IPS-NIHi7 (cell line): ENCODE data around the gene SDHAF1.

Source experiments
- DNase-seq: peaks from one replicate; pipeline ENCODE4 v3.0.0; 2012; ENCODE audit warnings: mixed read lengths; ENCODE audit errors: extremely low spot score

Gene SDHAF1

DNA sequence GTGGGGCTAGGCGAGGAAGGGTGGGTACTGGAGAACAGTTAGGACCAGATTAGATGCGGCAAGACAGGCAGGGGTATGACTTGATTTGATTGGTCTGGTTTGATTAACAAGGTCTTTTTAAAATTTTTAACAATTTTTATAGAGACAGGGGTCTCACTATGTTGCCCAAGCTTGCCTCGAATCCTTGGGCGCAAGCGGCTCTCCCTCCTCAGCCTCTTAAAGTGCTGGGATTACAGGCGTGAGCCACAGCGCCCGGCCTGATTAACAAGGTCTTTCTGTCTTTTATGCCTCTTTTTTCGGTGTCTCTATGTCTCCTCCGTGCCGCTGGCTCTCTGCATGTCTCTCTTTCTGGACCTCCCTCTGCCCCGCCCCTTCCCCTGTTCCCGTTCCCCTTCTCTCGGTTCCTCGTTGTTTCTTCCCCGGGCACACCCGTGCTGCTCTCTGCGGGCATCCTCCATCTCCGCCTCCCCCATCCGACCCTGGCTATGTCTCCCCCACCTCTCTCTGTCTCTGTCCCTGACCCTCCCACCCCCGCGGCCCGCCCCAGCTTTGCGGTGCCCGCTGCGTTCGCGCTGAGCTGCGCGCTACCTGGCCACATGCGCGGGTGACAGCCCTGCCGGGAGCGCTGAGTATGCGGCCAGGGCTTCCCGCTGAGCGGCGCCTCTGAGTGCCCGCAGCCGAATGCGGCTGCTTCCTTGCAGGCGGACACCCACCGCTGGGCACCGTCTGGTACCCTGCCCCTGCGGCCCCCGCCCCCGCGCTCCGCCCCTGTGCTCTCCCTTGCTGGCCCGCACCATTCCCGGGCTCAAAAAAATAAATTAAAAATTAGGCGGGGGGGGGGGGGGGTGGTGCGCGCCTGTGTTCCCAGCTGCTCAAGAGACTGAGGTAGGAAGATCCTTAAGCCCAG, 8.1 kb upstream of the SDHAF1 start:
- peak; percentile 75 for DNase-seq

GRCh38 chr19:35987571-35987896, 7.5 kb upstream of the SDHAF1 start:
- no peak for DNase-seq

GRCh38 chr19:35988824-35989223, 6.2 kb upstream of the SDHAF1 start:
- DNase-seq = no peak

GRCh38 chr19:35990156-35990555, 4.8 kb upstream of the SDHAF1 start:
- DNase-seq = no peak

DNA sequence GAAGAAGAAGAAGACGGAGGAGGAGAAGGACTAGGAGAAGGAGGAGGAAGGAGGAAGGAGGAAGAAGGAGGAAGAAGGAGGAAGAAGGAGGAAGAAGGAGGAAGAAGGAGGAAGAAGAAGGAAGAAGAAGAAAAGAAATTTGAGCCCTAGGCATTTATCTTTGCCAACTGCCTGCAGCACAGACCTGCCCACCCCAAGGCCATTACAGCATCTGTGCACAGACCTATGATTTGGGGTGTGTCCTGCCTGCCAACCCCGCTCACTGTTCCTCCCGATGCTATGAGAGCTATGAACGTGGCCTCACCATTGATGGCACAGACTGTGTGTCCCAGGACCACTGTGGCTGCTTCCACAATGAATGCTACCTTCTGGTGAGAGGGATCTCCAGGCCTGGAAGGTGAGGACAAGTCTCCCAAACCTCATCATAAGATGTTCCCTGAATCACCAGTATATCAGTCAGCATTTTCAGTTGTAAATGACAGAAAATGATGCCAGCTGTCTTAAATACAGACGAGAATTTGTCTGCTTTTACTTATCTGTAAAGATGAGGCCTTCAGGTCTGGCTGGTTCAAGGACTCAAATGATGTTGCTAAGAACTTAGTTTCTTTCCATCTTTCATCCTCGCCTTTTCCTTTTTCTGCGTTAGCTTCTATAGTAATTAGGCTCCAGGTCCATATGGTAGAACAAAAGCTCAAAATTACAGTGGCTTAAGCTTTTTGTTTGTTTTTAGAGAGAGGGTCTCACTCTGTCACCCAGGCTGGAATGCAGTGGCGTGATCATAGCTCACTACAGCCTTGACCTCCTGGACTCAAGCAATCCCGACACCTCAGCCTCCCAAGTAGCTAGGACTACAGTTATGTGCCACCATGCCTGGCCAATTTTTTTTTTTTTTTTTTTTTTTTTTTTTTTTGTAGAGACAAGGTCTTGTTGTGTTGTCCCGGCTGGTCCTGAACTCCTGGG, 3.9 kb upstream of the SDHAF1 start:
- DNase-seq = no peak

DNA sequence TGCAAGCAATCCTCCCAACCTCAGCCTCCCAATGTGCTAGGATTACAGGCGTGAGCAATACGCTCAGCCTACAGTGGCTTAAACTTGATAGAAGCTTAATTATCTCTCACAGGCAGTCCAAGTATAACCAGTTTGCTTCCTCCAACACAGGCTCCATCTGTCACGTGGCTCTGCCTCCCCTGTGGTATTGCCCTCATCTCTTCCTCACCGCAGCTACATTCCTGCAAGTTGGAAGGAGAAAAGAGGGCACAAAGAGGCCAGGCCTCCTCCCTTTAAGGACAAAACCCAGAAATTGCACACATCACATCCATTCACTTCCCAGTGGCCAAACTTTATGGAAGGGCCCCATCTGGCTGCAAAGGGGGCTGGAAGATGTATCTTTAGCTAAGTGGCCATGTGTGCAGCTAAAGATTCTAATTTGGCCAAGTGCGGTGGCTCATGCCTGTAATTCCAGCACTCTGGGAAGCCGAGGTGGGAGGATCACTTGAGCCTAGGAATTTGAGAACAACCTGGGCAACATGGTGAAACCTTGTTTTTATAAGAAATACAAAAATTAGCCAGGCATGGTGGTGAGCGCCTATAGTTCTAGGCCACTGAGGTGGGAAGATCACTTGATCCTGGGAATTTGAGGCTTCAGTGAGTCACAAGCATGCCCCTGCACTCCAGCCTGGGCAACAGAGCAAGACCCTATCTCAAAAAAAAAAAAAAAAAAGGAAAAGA, 3.1 kb upstream of the SDHAF1 start:
- DNase-seq = no peak

- no peak for DNase-seq
These were observed 1.9 kb upstream of the SDHAF1 start for GRCh38 chr19:35992907-35993765.

GRCh38 chr19:35993923-35994598, 927 bp upstream of the SDHAF1 start:
- DNase-seq = peak; percentile 71

DNA sequence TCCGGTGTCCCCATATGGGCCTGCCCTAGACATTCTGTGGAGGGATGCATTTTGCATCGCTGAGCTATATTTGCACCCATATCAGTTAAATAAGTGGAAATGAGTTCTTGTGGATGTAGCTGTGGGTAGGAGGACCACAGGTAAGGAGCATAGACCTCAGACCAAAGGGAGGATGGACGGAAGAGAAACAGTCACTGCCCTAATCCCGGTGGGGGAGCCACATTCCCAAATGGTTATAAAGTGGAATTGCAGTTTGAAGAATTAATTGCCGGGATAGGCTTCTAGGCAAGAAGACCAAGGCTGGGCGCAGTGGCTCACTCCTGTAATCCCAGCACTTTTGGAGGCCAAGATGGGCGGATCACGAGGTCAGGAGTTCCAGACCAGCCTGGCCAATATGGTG, 1.8 kb downstream of the SDHAF1 start:
- no peak for DNase-seq

DNA sequence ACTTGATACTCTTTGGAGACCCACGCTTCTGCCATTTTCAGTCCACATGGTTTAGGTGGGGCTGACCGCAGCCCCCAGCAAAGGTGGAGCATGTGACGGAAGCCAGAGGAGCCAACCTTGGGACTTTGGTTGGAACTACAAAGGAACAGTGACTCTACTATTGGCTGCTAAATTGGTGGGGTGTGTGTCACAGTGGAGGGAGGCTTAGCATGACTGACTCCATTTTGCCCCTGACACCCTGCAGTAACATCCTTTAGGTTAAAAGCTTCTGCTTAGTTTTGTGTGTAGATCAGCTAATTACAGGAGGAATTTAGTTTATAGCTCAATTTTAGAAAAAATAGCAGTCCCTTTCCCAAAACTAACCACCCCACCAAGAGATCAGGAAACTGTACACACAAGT, 6.6 kb downstream of the SDHAF1 start:
- DNase-seq = no peak

GRCh38 chr19:36003284-36003683, 8.3 kb downstream of the SDHAF1 start:
- DNase-seq = no peak

DNA sequence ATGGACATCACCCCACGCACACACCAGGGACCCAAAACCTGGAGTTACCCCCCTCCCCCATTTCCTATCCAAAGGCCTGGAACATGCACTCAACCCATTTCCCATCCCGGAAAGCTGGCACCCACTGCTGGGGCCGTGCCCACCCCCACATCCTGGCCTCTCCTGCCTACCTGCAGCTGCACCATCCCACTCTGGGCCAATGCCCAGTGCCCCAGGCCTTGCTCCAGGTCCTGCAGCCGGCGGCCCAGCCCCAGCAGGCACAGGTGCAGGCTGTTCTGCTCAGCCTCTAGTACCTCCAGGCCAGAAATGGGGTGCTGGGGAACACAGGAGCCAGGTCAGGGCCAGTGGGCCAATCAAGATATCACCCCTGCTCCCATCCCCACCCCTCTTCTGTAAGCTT, 12.0 kb downstream of the SDHAF1 start:
- DNase-seq = no peak

DNA sequence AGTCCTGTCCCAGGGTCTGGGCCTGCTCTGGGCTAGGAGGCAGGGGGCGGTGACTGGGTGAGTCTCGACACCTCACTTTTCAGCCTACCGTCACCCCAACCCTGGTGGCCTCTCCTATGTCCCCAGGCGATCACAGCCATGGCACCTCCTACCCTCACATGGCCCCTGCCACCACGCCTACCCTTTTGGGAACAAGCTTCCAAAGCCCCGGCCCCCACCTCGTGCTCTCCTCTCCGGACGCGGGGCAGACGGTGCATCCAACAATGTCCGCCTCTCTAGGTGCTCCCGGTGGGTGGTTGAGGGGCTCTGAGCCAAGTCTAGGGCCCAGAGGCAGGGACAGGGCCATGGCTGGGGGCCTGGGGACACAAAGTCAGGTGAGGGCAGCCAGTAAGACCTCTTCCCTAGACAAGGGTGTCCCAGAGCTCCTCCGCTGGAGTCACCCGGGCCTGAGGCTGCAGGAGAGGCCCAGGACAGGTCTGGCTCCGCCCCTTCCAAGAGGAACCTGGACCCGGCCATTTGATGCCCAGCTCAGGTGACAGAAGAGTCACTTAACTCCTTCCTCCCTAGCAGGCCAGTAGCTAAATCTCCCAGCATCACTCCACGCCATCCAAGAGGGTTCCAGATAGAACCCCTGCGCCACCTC, 13.5 kb downstream of the SDHAF1 start, which contains the start of gene SYNE4:
TSS of gene SYNE4 (minus strand) at position 478 of the 643 bp plus-strand sequence. CDS start at position 346, 132 bp downstream.
- peak; percentile 89 for DNase-seq

GRCh38 chr19:36009220-36009619, 14.2 kb downstream of the SDHAF1 start:
- DNase-seq = peak; percentile 70

- DNase-seq = no peak
These were observed 14.8 kb downstream of the SDHAF1 start for GRCh38 chr19:36009633-36010379.

- no peak for DNase-seq
These were observed 15.4 kb downstream of the SDHAF1 start for GRCh38 chr19:36010402-36010801.

DNA sequence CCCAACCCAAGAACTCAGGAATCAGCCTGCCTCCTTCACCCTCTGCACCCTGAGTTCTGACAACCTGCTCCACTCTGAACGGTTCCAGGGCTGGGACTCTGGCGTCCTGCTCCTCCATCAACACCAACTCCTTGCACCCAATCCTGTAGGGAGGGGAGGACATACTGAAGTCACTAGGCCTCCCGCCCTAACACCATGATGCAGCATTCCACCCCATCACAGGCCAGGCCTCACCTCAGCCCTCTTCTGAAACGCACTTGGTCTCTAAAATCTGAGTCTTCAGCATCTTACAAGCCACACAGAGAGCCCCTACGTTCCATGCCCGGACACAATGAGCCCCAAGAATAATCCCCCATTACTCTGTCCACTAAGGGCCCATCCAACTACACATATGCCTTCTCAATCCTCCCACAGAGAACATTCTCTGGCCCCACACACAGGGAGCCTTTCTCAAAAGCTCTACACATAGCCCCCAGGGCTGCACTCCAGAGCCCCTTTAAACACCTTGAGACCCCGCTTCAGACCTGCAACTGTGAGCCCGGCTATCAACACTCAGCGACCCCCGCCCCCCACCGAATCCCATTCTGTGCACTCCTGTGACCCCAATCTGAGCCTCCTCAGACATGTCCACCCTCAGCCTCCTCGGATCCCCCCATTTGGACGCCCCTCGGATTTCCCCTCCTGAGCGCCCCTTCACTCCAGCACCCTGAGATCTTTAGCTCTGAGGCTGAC, 18.5 kb downstream of the SDHAF1 start:
- DNase-seq = no peak
